Daoy (cell line): Measurements from ENCODE around the gene CD164L2. TPM values are rescaled to one million over a fixed set of nuclear protein-coding genes. Genes with fewer than 3 reads are reported as not detected.
"Not testable (repeated sequence)": the region's sequence is repeated elsewhere in the genome, so short reads cannot be mapped to it uniquely, and the experiment has no call there.

Source experiments
- DNase-seq: peaks from one replicate; pipeline ENCODE4 v3.0.0-alpha.2; 2015; ENCODE audit warnings: low read depth
- total RNA-seq: library from RNA; depleted of rRNA; stranded (reverse); fragments of >200 nt; shearing (Covaris generic); gene quantifications from 2 replicates; pipeline ENCODE4 v1.2.3, GENCODE V29; 2014

CD164L2 gene
- total RNA-seq, 1 experiment from 2014 or later = not detected

- DNase-seq = not testable (repeated sequence)
Observed at GRCh38 chr1:27384797-27385196, 1.7 kb upstream of the CD164L2 start.

GRCh38 chr1:27383661-27384060 lies 528 bp upstream of the CD164L2 start:
- DNase-seq = no peak

- DNase-seq = no peak
Observed at GRCh38 chr1:27381969-27382762, 967 bp downstream of the CD164L2 start.

GRCh38 chr1:27380766-27381733 lies 2.1 kb downstream of the CD164L2 start:
- DNase-seq = no peak

GRCh38 chr1:27380224-27380623 lies 2.9 kb downstream of the CD164L2 start:
- no peak for DNase-seq

- no peak for DNase-seq
Observed at GRCh38 chr1:27379564-27380122, 3.5 kb downstream of the CD164L2 start.

GRCh38 chr1:27377760-27378495 lies 5.2 kb downstream of the CD164L2 start:
- DNase-seq = no peak

GRCh38 chr1:27374362-27375086 lies 8.6 kb downstream of the CD164L2 start, which contains the start of gene FCN3:
Gene FCN3 (minus strand): TSS chr1:27374824. CDS start chr1:27374818, 6 bp downstream.
- no peak for DNase-seq

- DNase-seq = no peak
Observed at GRCh38 chr1:27372808-27373690, 10.1 kb downstream of the CD164L2 start.

GRCh38 chr1:27372022-27372807 lies 10.9 kb downstream of the CD164L2 start:
- no peak for DNase-seq

GRCh38 chr1:27368869-27369582 lies 14.1 kb downstream of the CD164L2 start:
- DNase-seq = no peak

GRCh38 chr1:27367160-27367650 lies 15.9 kb downstream of the CD164L2 start:
- no peak for DNase-seq

GRCh38 chr1:27366411-27367159 lies 16.5 kb downstream of the CD164L2 start, which contains the start of gene MAP3K6:
Gene MAP3K6 (minus strand): TSS chr1:27366961. CDS start chr1:27366597, 364 bp downstream.
- peak; percentile 90 for DNase-seq

GRCh38 chr1:27366113-27366410 lies 17.1 kb downstream of the CD164L2 start:
- peak; percentile 87 for DNase-seq

- DNase-seq = peak; percentile 90
Observed at GRCh38 chr1:27365372-27366112, 17.6 kb downstream of the CD164L2 start.

- no peak for DNase-seq
Observed at GRCh38 chr1:27364696-27365371, 18.3 kb downstream of the CD164L2 start.
